GM19351 (cell line): Measurements from ENCODE around the gene CARD11.
A peak's percentile ranks its signal among the peaks of the same experiment; 100 is the strongest.
"Not testable (repeated sequence)": the region's sequence is repeated elsewhere in the genome, so short reads cannot be mapped to it uniquely, and the experiment has no call there.

Experiments
- ATAC-seq: cut with Tn5 transposase; IDR thresholded peaks from one replicate; pipeline ENCODE4 v1.9.1; 2021; ENCODE audit warnings: mild to moderate bottlenecking, moderate library complexity; ENCODE audit not compliant: unreplicated experiment

CARD11 gene

DNA sequence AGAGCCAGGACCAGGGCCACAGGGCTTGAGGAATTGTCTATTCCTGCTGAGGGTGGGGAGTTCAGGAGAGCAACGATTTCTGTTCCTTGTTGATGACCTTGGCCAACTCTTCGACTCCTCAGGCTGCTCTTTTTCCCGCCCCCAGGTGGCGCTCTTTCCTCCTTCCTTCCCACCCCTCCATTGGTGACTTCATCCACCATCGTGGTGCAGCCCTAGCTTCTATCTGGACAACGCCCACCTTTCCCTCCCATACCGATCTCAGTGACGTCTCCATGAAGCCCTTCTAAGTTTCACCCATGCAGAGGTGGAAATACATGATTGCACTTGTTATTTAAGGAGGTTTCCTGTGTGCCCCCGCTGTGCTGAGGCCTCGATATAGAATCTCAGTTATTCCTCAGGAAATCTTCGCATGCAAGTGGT lies 22.1 kb upstream of the CARD11 start:
- peak; percentile 46 for ATAC-seq

DNA sequence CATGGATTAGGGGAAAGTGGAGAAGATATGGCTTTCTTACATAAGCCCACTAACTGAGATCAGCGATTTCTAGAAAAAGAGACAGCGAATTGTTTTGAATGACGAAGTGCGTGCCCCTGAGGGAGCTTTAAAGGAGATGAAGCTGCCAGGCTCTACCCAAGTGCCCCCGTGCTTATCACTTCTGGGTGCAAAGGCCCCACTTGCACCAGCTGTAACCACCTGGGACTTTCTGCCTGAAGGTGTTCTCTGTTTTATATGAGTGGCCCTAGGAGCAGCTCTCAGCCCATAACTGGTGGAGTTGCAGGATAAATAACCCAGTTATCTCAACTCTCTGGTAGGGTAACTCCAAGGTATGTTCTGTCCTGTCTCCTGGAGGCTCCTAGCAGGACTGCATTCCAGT lies 20.4 kb upstream of the CARD11 start:
- no peak for ATAC-seq

DNA sequence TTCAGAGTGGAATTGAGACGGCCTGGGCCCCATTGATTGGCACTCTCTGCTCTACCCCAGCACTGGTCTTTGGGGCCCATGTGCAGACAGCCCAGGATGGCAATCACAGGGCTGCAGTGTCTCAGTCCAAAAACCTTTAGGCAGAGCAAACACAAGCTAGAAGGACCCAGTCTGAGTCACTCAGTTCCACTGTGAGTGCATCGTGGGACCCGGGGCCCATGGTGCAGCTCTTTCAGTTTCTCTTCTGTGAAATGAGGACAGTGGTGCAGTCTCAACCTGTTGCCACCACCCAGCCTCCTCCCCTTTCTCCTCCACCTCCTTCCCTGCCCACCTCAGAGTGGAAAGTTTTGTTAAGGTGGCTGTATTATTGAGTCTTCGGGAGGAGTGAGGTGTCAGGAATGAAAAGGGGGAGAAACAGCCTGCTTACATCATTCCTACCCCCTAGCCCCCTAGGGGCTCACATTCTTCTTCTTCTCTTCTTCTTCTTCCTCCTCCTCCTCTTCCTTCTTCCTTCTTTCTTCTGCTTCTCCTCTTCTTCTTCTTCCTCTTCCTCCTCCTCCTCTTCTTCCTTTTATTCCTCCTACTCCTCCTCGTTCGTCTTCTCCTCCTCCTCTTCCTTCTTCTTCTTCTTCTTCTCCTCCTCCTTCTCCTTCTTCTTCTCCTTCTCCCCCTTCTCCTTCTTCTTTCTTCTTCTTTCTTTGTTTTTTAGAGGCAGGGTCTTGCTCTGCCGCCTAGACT lies 19.5 kb upstream of the CARD11 start:
- ATAC-seq = peak; percentile 84

- ATAC-seq = no peak
Observed at GRCh38 chr7:3057066-3057420, 13.4 kb upstream of the CARD11 start.

- no peak for ATAC-seq
Observed at GRCh38 chr7:3056234-3057065, 12.8 kb upstream of the CARD11 start.

DNA sequence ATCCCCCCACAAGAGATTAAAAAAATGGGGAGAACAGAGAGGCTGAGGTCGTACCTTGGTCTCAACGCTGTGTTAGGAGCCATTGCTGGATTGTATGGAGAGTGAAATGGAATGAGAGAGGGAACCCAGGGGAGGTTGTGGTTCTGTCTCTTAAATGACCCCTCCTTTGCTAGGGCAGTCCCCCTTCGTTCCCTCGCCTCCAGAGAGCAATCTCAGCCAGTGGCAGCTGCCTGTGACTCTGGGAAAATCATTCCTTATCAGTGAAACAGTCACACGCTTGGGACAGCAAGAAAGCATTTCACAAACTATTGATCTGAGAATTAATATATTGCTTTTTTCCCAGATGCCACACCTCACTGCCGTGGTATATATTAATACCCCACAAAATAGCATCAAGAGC lies 12.0 kb upstream of the CARD11 start:
- ATAC-seq = no peak

DNA sequence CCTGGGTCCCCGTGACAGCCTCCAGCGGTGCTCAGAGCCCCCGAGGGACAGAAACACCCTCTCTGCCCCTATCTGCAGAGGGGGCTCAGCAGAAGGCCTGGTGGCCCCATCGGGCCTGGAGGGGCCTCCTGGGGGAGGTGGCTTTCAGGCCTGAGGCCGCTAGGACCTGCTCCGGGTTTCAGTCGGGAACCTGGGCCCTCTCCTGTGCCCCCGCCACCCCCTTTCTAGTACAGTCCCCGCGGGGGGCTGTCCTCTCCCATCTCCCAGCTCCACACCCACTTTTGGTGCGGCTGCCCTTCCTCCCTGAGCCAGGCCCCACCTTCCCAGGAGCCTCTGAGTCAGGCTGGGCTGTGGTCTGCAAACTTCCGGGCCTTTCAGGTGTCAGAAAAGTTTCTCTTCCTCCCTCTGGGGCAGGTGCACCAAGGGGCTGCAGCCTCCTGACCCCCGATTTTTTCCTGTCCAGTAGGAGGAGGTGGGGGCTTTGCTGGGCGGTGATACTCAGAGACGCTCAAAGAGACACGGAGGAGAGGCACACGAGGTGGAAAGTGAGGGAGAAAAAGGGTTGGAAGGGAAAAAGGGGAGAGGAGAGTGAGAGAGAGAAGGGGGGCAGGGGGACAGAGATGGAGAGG lies 692 bp downstream of the CARD11 start:
- peak; percentile 58 for ATAC-seq

DNA sequence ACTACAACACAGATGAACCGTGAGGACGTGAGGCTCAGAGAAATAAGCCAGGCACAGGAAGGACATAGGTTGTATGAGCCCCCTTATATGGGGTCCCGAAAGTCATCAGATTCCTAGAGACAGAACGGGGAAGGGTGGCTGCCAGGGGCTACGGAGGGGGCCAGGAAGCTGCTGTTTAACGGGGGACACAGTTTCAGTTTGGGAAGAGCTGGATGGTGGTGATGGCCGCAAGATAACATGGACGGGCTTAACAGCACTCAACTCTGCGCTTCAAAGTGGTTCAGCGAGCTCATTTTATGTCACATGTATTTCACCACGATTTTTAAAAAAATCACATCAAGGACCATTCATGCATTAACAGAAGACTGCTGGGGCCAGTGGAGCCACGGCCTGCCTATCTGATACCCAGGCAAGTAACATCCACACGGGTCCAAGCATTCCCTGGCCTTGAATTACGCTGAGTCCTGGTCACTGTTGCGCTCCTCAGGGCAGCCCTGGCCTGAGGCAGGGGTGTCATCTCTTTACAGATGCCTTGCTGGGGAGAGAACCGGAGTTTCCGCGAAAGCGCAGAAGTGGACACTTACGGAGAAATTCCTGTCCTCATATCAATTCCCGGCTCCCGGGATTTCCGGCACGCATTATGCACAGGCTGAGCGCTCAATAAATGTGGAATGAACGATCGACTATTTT lies 1.5 kb downstream of the CARD11 start:
- ATAC-seq = no peak

DNA sequence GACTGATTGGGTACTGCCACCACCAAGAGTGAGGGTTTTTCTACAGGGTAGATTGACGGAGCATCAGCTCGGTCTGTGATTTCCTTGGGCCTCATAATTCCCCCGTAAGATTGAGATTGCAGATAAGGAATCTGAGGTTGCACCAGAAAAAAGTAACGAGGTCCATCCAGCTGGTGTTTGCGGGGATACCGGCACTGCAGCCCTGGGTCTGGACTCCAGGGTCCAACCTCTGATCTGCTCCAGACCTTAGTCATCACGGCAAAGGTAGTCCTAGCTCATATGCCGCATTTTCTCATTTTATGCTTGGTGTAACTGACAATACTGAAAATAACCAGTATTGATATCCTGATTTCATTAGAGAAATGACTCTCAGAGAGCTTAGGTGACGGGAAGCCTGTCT lies 3.9 kb downstream of the CARD11 start:
- ATAC-seq = peak; percentile 31

DNA sequence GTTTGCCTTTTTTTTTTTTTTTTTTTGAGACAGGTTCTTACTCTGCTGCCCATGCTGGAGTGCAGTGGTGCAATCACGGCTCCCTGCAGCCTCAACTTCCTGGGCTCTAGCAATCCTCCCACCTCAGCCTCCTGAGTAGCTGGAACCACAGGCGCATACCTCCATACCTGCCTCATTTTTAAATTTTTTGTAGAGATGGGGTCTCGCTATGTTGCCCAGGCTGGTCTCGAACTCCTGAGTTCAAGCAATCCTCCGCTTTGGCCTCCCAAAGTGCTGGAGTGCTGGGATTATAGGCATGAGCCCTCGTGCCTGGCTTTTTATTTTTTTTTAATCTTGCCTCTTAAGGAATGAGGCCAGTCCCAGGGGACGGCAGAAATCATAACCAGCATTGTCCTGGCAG lies 5.7 kb downstream of the CARD11 start:
- not testable (repeated sequence) for ATAC-seq

GRCh38 chr7:3037259-3037658 lies 6.4 kb downstream of the CARD11 start:
- ATAC-seq = peak; percentile 37

DNA sequence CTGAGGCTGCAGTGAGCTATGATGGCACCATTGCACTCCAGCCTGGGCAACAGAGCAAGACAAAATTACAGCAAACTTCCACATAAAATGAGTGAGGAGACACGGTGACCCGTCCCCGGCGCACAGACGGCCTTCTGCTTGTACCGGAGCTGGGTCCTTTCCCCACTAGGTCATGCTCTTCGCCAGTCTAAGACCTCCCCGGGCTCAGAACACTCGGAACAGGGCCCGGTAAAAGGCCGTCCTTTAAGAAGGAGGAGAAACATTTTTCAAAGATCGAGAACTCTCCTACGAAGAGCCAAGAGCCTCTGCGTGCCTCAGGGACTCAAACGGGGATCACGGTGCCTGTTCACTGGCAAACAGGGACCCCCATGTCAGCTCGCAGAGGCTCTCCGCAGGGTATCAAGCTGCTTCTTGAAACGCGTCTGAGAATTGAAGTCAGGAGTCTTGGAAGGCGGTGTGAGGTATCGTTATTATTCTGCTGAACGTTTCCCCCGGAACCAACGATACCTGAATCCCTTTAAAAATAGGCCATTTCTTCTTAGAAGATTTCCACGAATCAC lies 9.0 kb downstream of the CARD11 start:
- no peak for ATAC-seq

DNA sequence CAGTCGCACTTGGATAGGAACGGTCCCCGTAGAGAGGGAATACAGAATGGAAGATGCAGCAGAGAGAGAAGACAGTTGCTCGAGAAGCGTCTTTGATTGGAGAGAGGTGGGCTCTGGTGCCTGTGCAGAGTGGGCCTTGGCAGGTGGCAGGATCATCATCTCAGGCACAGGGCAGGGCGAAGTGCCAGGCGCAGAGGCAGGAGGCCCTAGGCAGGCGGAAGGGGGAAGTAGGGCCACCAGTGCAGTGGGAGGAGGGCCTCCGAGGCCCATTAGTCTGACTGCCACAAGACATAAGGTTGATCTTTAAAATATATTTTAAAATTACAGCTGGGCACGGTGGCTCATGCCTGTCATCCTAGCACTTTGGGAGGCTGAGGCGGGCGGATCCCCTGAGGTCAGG lies 10.1 kb downstream of the CARD11 start:
- ATAC-seq = no peak

DNA sequence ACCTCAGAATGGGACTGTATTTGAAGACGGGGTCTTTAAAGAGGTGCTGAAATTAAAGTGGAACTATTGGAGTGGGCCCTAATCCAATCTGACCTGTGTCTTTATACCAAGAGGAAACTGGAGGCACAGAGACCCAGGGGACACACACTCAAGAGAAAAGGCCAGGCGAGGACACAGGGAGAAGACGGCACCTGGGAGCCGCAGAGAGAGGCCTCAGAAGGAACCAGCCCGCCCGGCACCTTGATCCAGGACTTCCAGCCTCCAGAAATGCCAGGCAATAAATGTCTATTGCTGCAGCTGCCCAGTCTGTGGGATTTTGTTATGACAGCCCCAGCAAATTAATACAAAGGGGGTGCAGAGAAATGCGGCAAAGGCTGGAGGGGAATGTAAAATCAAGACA lies 10.5 kb downstream of the CARD11 start:
- ATAC-seq = no peak

GRCh38 chr7:3032256-3032655 lies 11.4 kb downstream of the CARD11 start:
- ATAC-seq = no peak

DNA sequence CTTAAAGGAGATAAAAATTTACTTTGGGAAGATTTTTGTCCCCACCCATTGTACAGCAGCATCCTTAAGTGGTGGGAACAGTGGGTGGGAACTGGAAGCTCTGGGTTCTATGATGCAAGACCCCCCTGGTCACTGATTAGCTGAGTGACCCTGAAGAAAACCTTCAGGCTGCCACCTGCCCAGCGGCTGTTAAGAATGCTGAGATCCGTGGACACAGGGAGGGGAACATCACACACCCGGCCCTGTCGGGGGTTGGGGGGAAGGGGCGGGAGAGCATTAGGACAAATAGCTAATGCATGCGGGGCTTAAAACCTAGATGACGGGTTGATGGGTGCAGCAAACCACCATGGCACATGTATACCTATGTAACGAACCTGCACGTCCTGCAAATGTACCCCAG lies 14.5 kb downstream of the CARD11 start:
- no peak for ATAC-seq

- no peak for ATAC-seq
Observed at GRCh38 chr7:3028758-3029093, 14.9 kb downstream of the CARD11 start.

- no peak for ATAC-seq
Observed at GRCh38 chr7:3028071-3028757, 15.5 kb downstream of the CARD11 start.

GRCh38 chr7:3027005-3027845 lies 16.4 kb downstream of the CARD11 start:
- ATAC-seq = no peak

- ATAC-seq = no peak
Observed at GRCh38 chr7:3025616-3026015, 18.1 kb downstream of the CARD11 start.
